ENCODE results near the gene OR7C2.

Gene OR7C2

DNA sequence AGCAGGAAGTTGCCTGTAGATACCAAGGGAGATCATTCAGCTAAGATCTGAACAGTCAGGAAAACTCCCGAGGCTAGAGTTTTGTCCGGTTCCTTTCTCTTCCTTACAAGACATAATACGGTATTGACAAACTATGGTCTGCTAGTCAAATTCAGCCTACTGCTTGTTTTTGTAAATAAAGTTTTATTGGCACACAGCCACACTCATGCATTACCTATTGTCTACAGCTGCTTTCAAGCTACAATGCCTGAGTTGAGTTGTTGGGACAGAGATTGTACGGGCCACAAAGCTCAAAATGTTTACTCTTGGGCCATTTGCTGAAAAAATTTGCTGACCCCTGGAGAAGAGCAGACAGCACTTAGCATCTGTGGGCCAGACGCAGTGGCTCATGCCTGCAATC is 35.8 kb downstream of the OR7C2 start:
- TF ChIP-seq, protein P1, sequence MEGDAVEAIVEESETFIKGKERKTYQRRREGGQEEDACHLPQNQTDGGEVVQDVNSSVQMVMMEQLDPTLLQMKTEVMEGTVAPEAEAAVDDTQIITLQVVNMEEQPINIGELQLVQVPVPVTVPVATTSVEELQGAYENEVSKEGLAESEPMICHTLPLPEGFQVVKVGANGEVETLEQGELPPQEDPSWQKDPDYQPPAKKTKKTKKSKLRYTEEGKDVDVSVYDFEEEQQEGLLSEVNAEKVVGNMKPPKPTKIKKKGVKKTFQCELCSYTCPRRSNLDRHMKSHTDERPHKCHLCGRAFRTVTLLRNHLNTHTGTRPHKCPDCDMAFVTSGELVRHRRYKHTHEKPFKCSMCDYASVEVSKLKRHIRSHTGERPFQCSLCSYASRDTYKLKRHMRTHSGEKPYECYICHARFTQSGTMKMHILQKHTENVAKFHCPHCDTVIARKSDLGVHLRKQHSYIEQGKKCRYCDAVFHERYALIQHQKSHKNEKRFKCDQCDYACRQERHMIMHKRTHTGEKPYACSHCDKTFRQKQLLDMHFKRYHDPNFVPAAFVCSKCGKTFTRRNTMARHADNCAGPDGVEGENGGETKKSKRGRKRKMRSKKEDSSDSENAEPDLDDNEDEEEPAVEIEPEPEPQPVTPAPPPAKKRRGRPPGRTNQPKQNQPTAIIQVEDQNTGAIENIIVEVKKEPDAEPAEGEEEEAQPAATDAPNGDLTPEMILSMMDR (IDR thresholded peaks at IDR 0.05; ENCODE audit: low read depth, low read length): no peak
- H3K4me3 ChIP-seq (replicated peaks in 1 of 2; ENCODE audit: low read depth in 2 of 2, low read length in 2 of 2): no peak overlapping the region
- DNase-seq (ENCODE audit: low read depth in 2 of 2): no peak

DNA sequence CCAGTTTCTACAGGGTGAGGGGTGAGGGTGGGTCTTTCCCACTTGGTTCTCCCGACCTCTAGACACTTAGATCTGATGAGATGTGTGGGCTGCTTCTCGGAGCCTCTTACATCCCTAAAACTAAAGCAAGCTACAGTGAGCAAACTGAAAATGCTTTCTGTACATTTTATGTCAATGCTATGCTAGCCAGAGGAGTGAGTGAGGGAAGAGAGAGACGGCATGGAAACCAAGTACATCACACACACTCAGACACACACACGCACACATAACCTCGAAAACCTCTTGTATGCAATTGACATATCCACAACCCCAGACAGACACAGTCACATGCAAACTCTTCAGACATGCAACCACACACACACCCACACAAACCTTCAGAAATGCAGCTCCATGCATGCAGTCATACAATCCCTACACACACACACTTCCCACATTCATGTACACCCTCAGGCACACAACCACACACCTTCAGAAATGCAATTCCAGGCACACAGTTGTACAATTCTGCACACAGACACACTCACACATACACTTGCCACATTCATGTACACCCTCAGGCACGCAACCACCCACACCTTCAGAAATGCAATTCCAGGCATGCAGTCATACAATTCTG is 37.0 kb downstream of the OR7C2 start:
- no peak for DNase-seq (ENCODE audit: low read depth in 2 of 2)
- H3K4me3 ChIP-seq (replicated peaks in 1 of 2; ENCODE audit: low read depth in 2 of 2, low read length in 2 of 2): no peak overlapping the region
- TF ChIP-seq, protein P1 (IDR thresholded peaks at IDR 0.05; ENCODE audit: low read depth, low read length): no peak

DNA sequence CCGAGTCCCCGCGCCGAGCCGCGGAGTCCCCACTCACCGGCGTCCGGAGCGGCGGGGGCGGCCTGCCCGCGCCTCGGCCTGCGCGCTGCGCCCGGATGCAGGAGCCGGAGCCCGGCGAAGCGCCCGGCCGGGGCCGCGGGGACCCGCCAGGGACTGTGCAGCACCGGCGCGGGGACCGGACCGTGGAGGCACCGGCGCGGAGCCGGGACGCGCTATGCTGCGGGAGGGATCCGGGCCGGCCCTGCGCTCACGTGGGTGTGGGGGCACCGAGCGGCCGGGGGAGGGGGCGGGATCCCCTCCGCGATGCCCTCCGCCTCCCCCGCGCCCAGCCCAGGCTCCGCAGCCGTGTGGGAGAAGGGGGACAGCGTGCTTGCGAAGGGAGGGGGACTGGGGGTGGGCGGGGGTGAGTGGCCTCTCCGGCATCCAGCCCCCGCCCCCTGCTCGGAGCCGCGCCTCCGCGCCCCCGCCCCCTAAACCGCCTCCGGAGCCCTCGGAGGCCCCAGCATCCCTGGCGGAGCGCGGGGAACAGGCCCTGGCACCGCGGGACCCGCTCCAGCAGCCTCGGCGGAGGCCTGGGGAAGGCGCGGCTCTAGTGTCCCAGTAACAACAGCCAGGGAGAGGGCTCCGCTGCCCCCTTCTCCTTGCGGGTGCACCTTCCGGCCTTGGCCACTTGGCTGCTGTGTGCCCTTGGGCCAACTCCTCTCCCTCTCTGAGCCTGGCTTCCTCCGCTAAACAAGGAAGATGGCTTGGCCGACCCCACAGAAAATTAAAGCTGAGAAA is 38.4 kb downstream of the OR7C2 start, which contains the start of gene SLC1A6:
TSS of gene SLC1A6 (minus strand) at position 389 of the 780 bp plus-strand sequence. CDS start 6,954 bp downstream, outside the sequence.
- H3K4me3 ChIP-seq (replicated peaks in 1 of 2; ENCODE audit: low read depth in 2 of 2, low read length in 2 of 2): no peak within 1 kb of the TSS
- DNase-seq (ENCODE audit: low read depth in 2 of 2): no peak
- TF ChIP-seq, protein P1 (IDR thresholded peaks at IDR 0.05; ENCODE audit: low read depth, low read length): no peak

DNA sequence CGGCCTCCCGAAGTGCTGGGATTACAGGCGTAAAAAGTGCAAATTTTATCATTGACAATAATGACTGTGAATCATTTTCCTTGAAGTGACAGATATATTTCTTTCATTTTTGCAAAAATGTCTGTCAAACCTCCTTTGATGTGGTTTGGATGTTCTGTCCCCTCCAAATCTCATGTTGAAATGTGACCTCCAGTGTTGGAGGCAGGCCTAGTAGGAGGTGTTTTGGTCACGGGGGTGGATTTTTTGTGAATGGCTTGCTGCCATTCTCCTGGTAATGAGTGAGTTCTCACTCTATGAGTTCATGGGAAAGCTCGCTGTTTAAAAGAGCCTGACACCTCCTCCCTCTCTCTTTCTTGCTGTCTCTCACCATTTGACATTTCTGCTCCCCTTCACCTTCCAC is 43.8 kb downstream of the OR7C2 start:
- no peak for DNase-seq (ENCODE audit: low read depth in 2 of 2)

More for the DNA sequence above, 43.8 kb downstream of the OR7C2 start:
- no peak overlapping the region for H3K4me3 ChIP-seq (replicated peaks in 1 of 2; ENCODE audit: low read depth in 2 of 2, low read length in 2 of 2)
- TF ChIP-seq, protein P1 (IDR thresholded peaks at IDR 0.05; ENCODE audit: low read depth, low read length): no peak
